ENCODE results near the gene STYXL1.
"Not testable (repeated sequence)": the region's sequence is repeated elsewhere in the genome, so short reads cannot be mapped to it uniquely, and the experiment has no call there.

Gene STYXL1

GRCh38 chr7:76047811-76048667, at the start of gene STYXL1, which contains the start of gene MDH2:
TSS of gene STYXL1 (minus strand) at chr7:76048000. CDS start at chr7:76030523, 17,477 bp downstream.
TSS of gene MDH2 (plus strand) at chr7:76048106. CDS start at chr7:76048161, 55 bp downstream.
- in situ Hi-C loops (cut with MboI; ENCODE audit: low pct_unique_long_range_greater_than_20kb, low sequenced_read_pairs) = no loop called here
- peak; percentile 97 for DNase-seq

- no peak for DNase-seq
- in situ Hi-C loops (cut with MboI; ENCODE audit: low pct_unique_long_range_greater_than_20kb, low sequenced_read_pairs) = no loop called here
Measured at GRCh38 chr7:76095908-76096307, 48.1 kb upstream of the STYXL1 start.

DNA sequence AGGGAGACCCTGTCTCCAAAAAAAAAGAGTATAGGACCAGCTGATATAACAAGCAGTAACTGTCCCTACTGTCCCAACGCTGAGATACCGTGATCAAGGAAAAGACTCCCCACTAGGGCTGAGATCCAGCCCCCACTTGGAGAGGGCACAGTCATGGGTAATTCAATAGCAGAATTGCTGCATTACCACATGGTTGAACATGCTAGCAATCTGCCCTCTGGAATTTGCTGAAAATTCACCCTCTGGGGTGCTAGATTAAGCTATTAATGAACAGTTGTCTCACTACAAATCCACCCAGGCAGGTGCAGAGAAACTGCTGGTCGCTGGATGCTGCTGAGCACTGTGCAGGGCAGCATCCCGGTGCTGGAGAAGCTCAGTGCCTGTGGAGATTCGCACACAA, 46.5 kb upstream of the STYXL1 start:
- DNase-seq; in situ Hi-C loops (cut with MboI; ENCODE audit: low pct_unique_long_range_greater_than_20kb, low sequenced_read_pairs): not testable (repeated sequence)

DNA sequence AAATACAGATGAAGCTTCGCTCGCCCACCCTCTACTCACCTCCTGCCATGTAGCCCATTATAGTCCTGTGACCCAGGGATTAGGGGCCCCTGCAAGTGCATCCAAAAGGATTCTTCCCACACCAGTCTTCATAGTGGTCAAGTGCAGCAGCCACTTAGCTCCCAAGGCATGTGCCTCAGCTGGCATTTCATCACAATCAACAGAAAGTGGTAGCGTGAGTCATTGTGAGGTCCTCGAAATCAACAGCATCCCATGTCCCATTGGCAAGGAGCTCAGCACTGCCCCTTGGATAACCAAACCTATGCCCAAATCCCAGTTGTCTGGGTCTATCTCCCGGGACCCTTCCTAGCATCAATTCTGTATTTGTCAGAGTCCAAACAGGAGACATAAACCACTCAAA, 45.7 kb upstream of the STYXL1 start:
- DNase-seq; in situ Hi-C loops (cut with MboI; ENCODE audit: low pct_unique_long_range_greater_than_20kb, low sequenced_read_pairs): not testable (repeated sequence)

GRCh38 chr7:76091506-76091905, 43.7 kb upstream of the STYXL1 start:
- DNase-seq = no peak
- in situ Hi-C loops (cut with MboI; ENCODE audit: low pct_unique_long_range_greater_than_20kb, low sequenced_read_pairs) = no loop called here

- in situ Hi-C loops (cut with MboI; ENCODE audit: low pct_unique_long_range_greater_than_20kb, low sequenced_read_pairs) = no loop called here
- DNase-seq = no peak
Measured at GRCh38 chr7:76089865-76090475, 42.2 kb upstream of the STYXL1 start.

DNA sequence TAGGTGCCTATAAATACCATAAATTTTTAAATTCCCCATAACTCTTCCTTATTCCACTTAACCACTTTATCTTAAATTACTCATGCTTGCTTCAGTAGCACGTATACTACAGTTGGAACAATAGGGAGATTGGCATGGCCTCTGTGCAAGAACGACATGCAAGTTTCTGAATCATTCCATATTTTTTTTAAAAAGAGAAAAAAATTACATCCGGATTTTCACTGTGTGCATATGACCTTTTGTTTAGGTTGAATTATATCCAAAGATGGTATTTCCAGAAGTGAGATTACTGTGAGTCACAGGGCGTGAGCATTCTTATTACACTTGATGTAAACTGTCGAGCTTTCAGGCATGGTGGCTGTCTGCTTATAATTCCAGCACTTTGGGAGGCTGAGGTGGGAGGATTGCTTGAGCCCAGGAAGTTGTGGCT, 39.6 kb upstream of the STYXL1 start:
- in situ Hi-C loops (cut with MboI; ENCODE audit: low pct_unique_long_range_greater_than_20kb, low sequenced_read_pairs); DNase-seq: not testable (repeated sequence)

DNA sequence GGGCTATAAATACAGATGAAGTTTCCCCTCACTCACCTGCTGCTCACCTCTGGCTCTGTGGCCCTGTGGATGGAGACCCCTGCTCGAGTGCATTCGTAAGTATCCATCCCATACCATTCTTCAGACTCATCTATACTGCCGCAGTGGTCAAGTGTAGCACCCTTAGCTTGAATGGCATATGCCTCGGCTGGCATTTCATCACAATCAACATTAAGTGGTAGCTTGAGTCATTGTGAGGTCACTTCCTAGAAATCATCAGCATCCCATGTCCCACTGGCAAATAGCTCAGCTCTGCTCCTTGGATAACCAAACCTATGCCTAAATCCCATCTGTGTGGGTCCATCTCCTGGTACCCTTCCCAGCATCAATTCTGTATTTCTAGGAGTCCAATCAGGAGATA, 38.3 kb upstream of the STYXL1 start:
- DNase-seq = no peak
- in situ Hi-C loops (cut with MboI; ENCODE audit: low pct_unique_long_range_greater_than_20kb, low sequenced_read_pairs) = no loop called here

DNA sequence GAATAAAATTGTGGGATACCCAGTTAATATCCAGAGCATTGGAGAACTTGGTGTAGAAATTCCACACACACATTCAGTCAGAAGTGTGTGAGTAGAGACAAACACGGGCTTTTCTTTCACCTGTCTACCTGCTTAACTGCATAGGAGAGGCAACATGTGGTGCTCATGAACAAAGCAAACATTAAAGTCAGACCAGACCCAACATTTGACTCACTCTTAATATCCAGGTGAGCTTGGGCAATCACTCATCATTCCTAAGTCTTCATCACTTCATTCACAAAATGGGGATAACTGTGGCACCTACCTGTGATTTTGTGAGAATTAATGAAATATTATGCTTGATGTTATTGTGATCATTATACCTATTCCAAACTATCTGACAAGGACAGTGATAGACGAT, 36.3 kb upstream of the STYXL1 start:
- in situ Hi-C loops (cut with MboI; ENCODE audit: low pct_unique_long_range_greater_than_20kb, low sequenced_read_pairs); DNase-seq: not testable (repeated sequence)

- DNase-seq = no peak
- in situ Hi-C loops (cut with MboI; ENCODE audit: low pct_unique_long_range_greater_than_20kb, low sequenced_read_pairs) = no loop called here
Measured at GRCh38 chr7:76080204-76080603, 32.4 kb upstream of the STYXL1 start.

DNA sequence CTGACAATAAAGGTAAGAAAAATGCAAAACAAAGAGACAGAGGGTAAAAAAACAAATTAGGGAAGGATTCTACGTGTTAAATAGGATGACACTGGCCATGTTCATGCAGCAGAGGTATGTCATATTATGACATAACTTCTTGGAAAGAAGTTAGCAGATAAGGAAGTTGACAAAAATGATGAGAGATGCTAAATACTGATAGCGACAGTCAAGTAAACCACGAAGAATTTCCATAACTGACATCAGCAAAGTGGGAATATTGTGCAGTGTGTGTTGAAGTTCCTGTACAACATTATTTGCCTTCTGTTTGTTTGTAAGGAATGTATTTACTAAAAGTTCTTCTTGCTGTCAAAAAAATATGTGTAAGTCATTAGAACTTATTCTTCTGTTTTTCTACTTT, 29.6 kb upstream of the STYXL1 start:
- peak; percentile 72 for DNase-seq

GRCh38 chr7:76076995-76077394, 29.2 kb upstream of the STYXL1 start:
- no peak for DNase-seq
- in situ Hi-C loops (cut with MboI; ENCODE audit: low pct_unique_long_range_greater_than_20kb, low sequenced_read_pairs) = no loop called here

More for the DNA sequence above, 29.6 kb upstream of the STYXL1 start:
- in situ Hi-C loops (cut with MboI; ENCODE audit: low pct_unique_long_range_greater_than_20kb, low sequenced_read_pairs) = no loop called here

DNA sequence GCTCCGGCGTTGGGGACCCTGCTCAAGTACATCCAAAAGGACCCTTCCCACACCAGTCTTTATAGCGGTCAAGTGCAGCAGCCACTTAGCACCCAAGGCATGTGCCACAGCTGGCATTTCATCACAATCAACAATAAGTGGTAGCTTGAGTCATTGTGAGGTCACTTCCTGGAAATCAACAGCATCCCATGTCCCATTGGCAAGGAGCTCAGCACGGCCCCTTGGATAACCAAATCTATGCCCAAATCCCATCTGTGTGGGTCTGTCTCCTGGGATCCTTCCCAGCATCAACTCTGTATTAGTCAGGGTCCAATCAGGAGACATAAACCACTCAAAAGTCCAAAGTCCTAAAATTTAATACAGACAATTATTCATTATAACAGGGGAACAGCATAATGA, 27.2 kb upstream of the STYXL1 start:
- DNase-seq = no peak
- in situ Hi-C loops (cut with MboI; ENCODE audit: low pct_unique_long_range_greater_than_20kb, low sequenced_read_pairs) = loop anchor here (25.0 kb wide), 1 partner anchor 162 kb away; no protein-coding TSS in a partner anchor

GRCh38 chr7:76074306-76074971, 26.6 kb upstream of the STYXL1 start:
- in situ Hi-C loops (cut with MboI; ENCODE audit: low pct_unique_long_range_greater_than_20kb, low sequenced_read_pairs) = loop anchor here (25.0 kb wide), 1 partner anchor 163 kb away; no protein-coding TSS in a partner anchor
- no peak for DNase-seq

DNA sequence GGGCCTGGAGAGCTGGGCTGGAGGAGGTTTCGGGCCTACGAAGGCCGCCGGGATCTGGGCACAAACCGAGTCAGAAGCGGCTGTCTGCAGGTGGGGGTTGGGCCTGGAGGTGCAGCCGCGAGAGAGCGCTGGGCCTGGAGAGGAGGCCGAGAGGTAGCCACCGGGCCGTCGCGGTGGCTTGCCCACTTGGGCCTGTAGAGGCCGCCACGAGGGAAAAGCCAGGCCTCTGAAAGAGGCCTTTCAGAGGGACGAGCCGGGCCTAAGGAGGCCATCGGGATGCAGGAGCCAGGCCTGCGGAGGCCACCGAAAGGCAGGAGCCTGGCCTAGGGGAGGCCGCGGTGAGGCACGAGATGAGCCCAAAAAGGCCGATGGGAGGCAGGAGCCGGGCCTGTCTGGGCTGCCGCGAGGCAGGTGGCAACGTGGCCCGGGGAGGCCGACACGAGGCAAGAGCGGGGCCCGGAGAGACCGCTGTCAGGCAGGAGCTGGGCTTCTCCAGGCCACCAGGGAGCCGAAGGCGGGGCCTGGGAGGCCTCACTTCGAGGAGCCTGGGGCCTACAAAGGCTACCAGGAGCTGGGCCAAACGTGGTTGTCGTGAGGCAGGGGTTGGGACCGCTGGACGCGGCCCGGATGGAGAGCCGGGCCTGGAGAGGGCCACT, 25.7 kb upstream of the STYXL1 start:
- in situ Hi-C loops (cut with MboI; ENCODE audit: low pct_unique_long_range_greater_than_20kb, low sequenced_read_pairs) = loop anchor here (25.0 kb wide), 1 partner anchor 164 kb away; no protein-coding TSS in a partner anchor
- DNase-seq = no peak

DNA sequence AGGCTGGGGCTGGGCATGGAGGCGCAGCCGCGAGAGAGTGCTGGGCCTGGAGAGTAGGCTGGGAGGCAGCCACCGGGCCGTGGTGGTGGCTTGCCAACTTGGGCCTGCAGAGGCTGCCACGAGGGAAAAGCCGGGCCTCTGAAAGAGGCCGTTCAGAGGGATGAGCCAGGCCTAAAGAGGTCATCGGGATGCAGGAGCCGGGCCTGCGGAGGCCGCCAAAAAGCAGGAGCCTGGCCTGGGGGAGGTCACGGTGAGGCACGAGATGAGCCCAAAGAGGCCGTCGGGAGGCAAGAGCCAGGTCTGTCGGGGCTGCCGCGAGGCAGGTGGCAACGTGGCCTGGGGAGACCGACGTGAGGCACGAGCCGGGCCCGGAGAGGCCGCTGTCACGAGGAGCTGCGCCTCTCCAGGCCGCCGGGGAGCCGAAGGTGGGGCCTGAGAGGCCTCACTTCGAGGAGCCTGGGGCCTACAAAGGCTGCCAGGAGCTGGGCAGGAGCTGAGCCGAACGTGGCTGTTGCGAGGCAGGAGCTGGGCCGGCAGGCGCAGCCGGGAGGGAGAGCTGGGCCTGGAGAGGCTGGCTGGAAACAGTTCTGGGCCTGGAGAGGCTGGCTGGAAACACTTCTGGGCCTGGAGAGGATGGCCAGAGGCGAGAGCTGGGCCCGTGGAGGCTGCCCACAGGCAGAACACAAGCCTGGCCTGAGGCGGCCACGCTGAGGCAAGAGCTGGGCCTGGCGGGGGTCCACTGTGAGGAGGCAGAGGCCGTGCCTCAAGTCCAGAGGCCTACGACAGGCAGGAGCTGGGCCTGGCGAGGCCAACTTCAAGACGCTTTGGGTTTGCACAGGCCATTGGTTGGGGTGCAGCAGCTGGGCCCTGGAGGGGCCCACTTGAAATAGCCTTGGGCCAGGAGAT, 24.7 kb upstream of the STYXL1 start:
- in situ Hi-C loops (cut with MboI; ENCODE audit: low pct_unique_long_range_greater_than_20kb, low sequenced_read_pairs) = loop anchor here (25.0 kb wide), 1 partner anchor 165 kb away; no protein-coding TSS in a partner anchor
- DNase-seq = no peak

- no peak for DNase-seq
- in situ Hi-C loops (cut with MboI; ENCODE audit: low pct_unique_long_range_greater_than_20kb, low sequenced_read_pairs) = loop anchor here (25.0 kb wide), 1 partner anchor 166 kb away; no protein-coding TSS in a partner anchor
Measured at GRCh38 chr7:76071316-76072242, 23.8 kb upstream of the STYXL1 start.
